Bronchial epithelial cell (primary cell): Measurements from ENCODE around the gene E2F1. TPM values are rescaled to one million over a fixed set of nuclear protein-coding genes. Genes with fewer than 3 reads are reported as not detected.

Experiments
- DNase-seq: peaks from one replicate; pipeline ENCODE4 v3.0.0-alpha.2; 2010; ENCODE audit warnings: low read depth
- FAIRE-seq: peaks from 2 replicates; lab custom pipeline; 2011; peaks lifted over from hg19 to GRCh38; lab: Jason Lieb, UNC
- H3K27me3 ChIP-seq: 2 replicates; pipeline ENCODE4 v1.5.1; 2011; ENCODE audit warnings: low read length; ENCODE audit not compliant: control insufficient read depth, insufficient read depth
- H3K36me3 ChIP-seq: 2 replicates; pipeline ENCODE4 v1.5.1; 2011; ENCODE audit warnings: low read length; ENCODE audit not compliant: control insufficient read depth, insufficient read depth
- H3K4me3 ChIP-seq: 2 replicates; pipeline ENCODE4 v1.5.1; 2011; ENCODE audit warnings: mild to moderate bottlenecking, low read depth, low read length, control low read depth
- total RNA-seq: library from RNA; depleted of rRNA; stranded (reverse); fragments of >200 nt; gene quantifications from 2 replicates; pipeline ENCODE4 v1.2.1, GENCODE V29; 2014
- TF ChIP-seq, protein P1 (sequence below): IDR thresholded peaks from 2 replicates; pipeline ENCODE4 v1.5.1; 2011; ENCODE audit warnings: mild to moderate bottlenecking, moderate library complexity, low read length, control low read depth, inconsistent platforms; ENCODE audit not compliant: insufficient read depth, severe bottlenecking

The E2F1 gene
- total RNA-seq, 1 donor from 2014 or later, result 0.26 TPM

DNA sequence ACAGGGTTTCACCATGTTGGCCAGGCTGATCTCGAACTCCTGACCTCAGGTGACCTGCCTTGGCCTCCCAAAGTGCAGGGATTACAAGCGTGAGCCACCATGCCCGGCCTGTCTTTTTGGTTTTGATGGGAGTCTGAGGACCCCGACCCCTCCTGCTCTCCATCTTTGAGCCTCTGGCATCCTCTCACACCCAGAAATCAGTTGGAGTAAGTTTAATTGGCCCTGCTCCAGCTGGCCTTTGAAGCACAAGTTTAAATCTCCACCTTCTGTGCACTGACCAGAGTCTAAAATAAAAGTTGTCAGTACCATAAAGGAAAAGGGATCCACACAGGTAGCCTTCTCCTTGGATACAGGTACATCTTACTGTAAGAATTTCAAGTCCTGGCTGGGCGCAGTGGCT lies 40.0 kb downstream of the E2F1 start:
- TF ChIP-seq, protein P1, sequence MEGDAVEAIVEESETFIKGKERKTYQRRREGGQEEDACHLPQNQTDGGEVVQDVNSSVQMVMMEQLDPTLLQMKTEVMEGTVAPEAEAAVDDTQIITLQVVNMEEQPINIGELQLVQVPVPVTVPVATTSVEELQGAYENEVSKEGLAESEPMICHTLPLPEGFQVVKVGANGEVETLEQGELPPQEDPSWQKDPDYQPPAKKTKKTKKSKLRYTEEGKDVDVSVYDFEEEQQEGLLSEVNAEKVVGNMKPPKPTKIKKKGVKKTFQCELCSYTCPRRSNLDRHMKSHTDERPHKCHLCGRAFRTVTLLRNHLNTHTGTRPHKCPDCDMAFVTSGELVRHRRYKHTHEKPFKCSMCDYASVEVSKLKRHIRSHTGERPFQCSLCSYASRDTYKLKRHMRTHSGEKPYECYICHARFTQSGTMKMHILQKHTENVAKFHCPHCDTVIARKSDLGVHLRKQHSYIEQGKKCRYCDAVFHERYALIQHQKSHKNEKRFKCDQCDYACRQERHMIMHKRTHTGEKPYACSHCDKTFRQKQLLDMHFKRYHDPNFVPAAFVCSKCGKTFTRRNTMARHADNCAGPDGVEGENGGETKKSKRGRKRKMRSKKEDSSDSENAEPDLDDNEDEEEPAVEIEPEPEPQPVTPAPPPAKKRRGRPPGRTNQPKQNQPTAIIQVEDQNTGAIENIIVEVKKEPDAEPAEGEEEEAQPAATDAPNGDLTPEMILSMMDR, result no peak
- H3K4me3 ChIP-seq, result no peak overlapping the region
- DNase-seq (no peak), FAIRE-seq (no peak)
- H3K36me3 ChIP-seq, result peaks cover 5% of the 10 kb centered on the region
- no peaks in the 10 kb centered on the region for H3K27me3 ChIP-seq

DNA sequence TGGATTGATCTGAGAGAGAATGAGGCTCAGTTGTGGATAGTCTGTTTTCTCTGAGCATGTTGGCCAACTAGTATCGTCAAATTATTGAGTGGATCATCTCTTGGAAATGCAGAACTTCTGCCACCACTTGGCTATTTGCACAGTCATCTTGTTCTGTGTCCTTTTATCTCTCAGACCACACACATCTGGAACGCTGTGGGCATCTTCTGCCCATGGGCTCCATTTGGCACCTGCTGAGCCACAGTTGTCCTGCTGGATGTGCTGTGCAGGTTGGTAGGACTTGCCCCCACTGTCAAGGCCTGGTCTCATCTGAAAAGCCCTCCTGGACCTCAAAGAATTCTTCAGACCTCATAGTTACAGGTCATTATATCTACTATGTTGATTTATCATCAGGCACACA lies 40.8 kb downstream of the E2F1 start:
- DNase-seq (no peak), FAIRE-seq (no peak)
- no peaks in the 10 kb centered on the region for H3K27me3 ChIP-seq
- no peak overlapping the region for H3K4me3 ChIP-seq
- H3K36me3 ChIP-seq, result peaks cover 6% of the 10 kb centered on the region
- TF ChIP-seq, protein P1, result no peak

DNA sequence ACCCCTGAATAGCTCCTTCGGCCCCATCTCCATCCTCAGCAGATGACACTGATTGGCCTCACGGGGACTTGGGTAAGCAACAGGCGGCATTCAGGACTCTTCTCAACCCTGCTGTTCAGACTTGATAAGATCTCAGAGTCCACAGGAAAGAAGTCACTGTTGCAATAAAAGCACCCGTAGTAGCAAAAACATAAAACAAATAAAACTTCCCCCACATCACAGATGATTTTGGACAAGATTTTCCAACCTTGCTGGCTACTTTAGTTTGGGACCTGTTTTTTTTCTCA lies 41.2 kb downstream of the E2F1 start:
- Histone ChIP-seq H3K4me3 (no peak overlapping the region), H3K36me3 (peaks cover 7% of the 10 kb centered on the region), H3K27me3 (no peaks in the 10 kb centered on the region)
- no peak for DNase-seq
- TF ChIP-seq, protein P1, result no peak
- no peak for FAIRE-seq

DNA sequence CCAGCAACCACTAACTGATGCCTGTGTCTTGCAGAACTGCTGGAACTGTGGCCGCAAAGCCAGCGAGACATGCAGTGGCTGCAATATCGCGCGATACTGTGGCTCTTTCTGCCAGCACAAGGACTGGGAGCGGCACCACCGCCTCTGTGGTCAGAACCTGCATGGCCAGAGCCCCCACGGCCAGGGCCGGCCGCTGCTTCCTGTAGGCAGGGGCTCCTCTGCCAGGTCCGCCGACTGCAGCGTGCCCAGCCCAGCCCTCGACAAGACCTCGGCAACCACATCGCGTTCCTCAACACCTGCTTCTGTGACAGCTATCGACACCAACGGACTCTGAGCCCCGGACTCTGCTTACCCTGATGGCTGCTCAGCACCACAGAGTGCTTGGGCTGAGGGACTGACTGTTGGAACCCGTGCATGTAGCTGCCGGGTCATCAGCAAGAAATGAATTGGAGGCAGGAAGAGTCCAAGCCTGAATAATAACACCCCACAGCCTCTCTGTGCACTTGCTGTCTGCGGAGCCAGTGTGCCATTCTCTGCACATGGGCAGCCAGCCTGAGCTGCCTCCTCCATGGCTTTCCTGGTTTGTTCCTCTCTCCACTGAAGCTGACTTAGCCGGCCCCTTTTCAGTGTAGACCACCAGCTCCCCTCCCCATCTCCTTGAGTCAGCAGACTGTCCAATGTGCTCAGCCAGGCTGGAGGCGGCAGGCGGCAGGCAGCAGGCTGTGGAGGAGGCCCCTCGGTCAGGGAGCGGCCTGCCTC lies 41.7 kb downstream of the E2F1 start:
- no peak overlapping the region for H3K4me3 ChIP-seq
- TF ChIP-seq, protein P1, result no peak
- H3K36me3 ChIP-seq, result peaks cover 9% of the 10 kb centered on the region
- no peaks in the 10 kb centered on the region for H3K27me3 ChIP-seq
- DNase-seq (no peak), FAIRE-seq (no peak)

DNA sequence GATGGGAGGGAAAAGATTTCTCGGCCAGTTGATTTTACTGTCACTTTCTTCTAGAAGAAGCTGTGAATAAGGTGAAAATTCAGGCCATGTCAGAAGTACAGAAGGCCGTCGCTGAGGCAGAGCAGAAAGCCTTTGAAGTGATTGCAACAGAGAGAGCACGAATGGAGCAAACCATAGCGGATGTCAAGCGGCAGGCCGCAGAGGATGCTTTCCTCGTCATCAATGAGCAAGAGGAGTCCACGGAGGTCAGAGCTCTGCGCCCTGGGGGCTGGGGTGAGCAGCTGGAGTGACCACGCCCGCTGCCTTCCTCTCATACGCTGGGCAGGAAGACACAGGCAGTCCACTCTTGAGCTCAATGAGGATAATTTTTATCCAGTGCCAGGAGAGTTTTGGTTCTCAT lies 45.9 kb downstream of the E2F1 start:
- H3K36me3 ChIP-seq, result peaks cover 10% of the 10 kb centered on the region
- DNase-seq, result no peak
- no peaks in the 10 kb centered on the region for H3K27me3 ChIP-seq
- TF ChIP-seq, protein P1, result no peak
- FAIRE-seq, result no peak
- H3K4me3 ChIP-seq, result no peak overlapping the region

DNA sequence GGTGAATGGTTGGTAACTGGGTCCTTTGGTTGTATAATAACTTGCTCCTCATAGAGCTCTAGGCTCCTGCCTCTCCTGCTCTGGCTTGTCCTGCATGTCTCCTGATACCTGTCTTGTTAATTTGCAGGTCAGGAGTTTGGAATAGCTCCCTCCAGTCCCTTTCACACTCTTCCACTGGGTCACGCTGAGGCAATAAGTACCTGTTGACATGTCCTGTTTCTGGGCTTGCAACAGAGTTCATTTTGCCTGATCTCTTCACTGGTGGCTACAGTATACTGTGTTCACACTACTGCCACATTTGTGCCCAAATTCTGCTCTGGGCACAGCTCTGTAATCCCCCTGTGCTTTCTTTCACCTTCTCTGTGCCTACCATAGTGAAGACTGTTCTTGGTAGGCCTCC lies 49.4 kb downstream of the E2F1 start:
- no peak overlapping the region for H3K4me3 ChIP-seq
- TF ChIP-seq, protein P1, result no peak
- peaks cover 7% of the 10 kb centered on the region for H3K36me3 ChIP-seq
- H3K27me3 ChIP-seq, result no peaks in the 10 kb centered on the region
- DNase-seq, result no peak
- FAIRE-seq, result no peak
